ENCODE results near the gene NFKB2. TPM values are rescaled to one million over a fixed set of nuclear protein-coding genes. Genes with fewer than 3 reads are reported as not detected.

The NFKB2 gene
- total RNA-seq, 3 donors from 2014 or later, result 26.9 to 72.2 (median 29.0) TPM

DNA sequence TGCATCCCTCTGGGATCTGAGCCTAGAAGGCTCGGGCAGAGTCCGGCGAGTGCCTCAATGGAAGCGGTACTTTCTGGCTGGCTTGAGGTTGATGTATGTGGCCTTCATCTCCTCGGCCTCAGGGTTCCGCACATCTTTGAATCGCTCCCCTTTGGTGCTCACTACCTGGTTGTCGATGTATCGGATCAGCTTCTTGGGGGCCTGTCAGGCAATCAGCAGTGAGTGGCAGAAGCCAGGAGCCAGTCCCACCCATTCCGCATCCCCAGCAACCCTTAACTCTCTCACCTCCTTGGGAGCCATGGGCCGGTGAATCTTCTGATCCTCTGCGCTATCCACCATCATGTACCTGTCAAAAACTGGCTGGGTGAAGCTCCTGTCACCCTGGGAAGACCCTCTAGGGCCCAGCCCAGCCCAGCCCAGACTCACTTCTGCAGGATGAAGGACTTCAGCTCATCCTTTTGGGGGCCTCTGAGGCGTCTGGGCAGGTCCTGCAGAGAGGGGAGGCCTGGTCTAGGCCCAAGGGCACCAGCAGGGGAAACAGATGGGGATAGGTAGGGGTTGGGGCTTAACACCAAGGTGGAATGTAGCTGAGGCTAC, 28.0 kb downstream of the NFKB2 start:
- no peaks in the 10 kb centered on the region for H3K36me3 ChIP-seq (ENCODE audit: low read depth)
- TF ChIP-seq, protein P1, sequence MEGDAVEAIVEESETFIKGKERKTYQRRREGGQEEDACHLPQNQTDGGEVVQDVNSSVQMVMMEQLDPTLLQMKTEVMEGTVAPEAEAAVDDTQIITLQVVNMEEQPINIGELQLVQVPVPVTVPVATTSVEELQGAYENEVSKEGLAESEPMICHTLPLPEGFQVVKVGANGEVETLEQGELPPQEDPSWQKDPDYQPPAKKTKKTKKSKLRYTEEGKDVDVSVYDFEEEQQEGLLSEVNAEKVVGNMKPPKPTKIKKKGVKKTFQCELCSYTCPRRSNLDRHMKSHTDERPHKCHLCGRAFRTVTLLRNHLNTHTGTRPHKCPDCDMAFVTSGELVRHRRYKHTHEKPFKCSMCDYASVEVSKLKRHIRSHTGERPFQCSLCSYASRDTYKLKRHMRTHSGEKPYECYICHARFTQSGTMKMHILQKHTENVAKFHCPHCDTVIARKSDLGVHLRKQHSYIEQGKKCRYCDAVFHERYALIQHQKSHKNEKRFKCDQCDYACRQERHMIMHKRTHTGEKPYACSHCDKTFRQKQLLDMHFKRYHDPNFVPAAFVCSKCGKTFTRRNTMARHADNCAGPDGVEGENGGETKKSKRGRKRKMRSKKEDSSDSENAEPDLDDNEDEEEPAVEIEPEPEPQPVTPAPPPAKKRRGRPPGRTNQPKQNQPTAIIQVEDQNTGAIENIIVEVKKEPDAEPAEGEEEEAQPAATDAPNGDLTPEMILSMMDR (IDR thresholded peaks at IDR 0.05), result no peak
- H3K9me3 ChIP-seq, result no peaks in the 10 kb centered on the region
- intact Hi-C loops (cut with DNase I, micrococcal nuclease), result no loop called here
- no peak for DNase-seq
- H3K4me3 ChIP-seq, result no peak overlapping the region
- ATAC-seq, result no peak
- peaks cover 27% of the 10 kb centered on the region for H3K4me1 ChIP-seq (ENCODE audit: low read depth)

DNA sequence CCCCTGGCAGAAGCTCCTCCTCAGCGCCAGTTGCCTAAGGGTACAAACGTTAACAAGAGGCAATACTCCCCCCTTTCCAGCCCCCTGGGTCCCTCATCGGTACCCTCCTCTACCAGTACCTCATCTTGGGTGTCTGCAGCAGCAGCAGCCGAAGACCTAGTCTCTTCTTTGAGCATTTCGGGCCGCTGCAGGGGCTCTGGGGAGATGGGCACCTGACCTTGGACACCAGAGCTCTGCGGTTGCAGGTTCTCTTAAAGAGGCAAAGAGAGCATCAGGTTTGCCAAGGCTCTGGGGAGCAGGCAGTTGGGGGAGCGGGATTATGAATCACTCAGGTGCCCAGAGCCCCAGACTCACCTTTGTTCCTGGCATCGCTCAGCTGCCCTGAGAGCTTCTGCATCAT, 28.6 kb downstream of the NFKB2 start:
- Histone ChIP-seq H3K4me1 (ENCODE audit: low read depth) (peaks cover 23% of the 10 kb centered on the region), H3K9me3 (no peaks in the 10 kb centered on the region), H3K36me3 (ENCODE audit: low read depth) (no peaks in the 10 kb centered on the region), H3K4me3 (no peak overlapping the region)
- intact Hi-C loops (cut with DNase I, micrococcal nuclease), result no loop called here
- TF ChIP-seq, protein P1 (IDR thresholded peaks at IDR 0.05), result no peak
- DNase-seq (no peak), ATAC-seq (no peak)

DNA sequence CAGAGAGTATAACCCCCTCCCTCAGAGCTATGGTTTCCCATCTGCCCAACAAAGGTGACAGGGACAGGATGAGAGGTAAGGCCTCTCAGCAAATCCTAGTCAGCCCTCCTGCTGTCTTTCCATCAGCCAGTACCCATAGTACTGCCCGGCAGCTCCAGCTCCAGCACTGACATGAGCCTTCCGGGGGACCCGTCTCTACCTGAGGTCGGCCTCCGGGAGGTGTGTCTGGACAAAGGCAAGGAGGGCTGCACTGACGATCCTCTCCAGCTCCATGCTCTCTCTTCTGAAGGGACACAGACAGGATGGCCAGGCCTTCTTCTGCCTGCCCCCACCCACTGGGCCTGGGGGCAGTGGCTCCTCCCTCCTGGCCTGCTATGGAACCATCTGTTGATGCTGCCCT, 29.4 kb downstream of the NFKB2 start:
- TF ChIP-seq, protein P1 (IDR thresholded peaks at IDR 0.05), result no peak
- DNase-seq, result no peak
- Histone ChIP-seq H3K9me3 (no peaks in the 10 kb centered on the region), H3K36me3 (ENCODE audit: low read depth) (no peaks in the 10 kb centered on the region), H3K4me1 (ENCODE audit: low read depth) (peaks cover 17% of the 10 kb centered on the region), H3K4me3 (no peak overlapping the region)
- ATAC-seq, result no peak
- intact Hi-C loops (cut with DNase I, micrococcal nuclease), result no loop called here

DNA sequence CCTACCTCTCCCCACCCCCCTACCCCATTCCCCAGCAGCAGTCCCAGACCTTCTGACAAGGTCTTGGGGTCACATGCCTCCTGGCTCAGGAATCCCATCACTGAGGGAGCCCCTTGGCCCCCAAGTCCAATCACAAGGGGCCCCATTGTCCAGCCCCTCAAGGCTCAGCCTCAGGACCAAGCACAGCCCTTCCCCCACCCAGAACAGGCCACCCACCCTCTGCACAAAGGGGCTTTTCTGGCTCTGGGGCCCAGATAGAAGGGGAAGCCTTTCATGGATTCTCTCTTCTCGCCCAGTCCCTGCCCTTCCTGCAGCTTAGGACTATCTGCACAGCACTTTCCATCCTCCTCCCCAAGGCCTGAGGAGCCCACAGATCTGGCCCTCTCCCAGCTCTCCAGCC, 29.9 kb downstream of the NFKB2 start:
- intact Hi-C loops (cut with DNase I, micrococcal nuclease), result no loop called here
- no peak for ATAC-seq
- TF ChIP-seq, protein P1 (IDR thresholded peaks at IDR 0.05), result no peak
- Histone ChIP-seq H3K4me1 (ENCODE audit: low read depth) (peaks cover 13% of the 10 kb centered on the region), H3K36me3 (ENCODE audit: low read depth) (no peaks in the 10 kb centered on the region), H3K4me3 (no peak overlapping the region), H3K9me3 (no peaks in the 10 kb centered on the region)
- no peak for DNase-seq

DNA sequence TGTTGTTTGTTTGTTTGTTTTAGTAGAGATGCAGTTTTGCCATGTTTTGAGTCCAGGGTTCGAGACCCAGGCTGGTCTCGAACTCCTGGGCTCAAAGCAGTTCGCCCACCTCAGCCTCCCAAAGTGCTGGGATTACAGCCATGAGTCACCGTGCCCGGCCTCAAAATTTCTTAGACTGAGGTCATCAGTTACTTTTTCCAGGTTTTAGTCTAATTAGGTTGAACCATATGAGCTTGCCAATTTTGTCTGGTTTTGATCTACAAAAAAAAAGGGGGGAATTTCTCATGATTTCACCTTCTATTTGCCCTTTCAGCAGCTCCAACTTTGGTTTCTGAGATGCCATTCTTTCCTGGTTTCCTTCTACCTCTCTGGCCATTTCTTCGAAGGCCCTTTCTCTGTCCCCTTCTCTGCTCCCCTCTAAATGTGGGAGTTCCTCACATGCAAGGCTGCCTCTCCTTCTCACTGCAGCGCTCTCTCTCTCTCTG, 31.3 kb downstream of the NFKB2 start:
- no peak for ATAC-seq
- no peaks in the 10 kb centered on the region for H3K9me3 ChIP-seq
- no peaks in the 10 kb centered on the region for H3K36me3 ChIP-seq (ENCODE audit: low read depth)
- intact Hi-C loops (cut with DNase I, micrococcal nuclease), result no loop called here
- TF ChIP-seq, protein P1 (IDR thresholded peaks at IDR 0.05), result no peak
- peaks cover 20% of the 10 kb centered on the region for H3K4me1 ChIP-seq (ENCODE audit: low read depth)
- no peak for DNase-seq
- no peak overlapping the region for H3K4me3 ChIP-seq

DNA sequence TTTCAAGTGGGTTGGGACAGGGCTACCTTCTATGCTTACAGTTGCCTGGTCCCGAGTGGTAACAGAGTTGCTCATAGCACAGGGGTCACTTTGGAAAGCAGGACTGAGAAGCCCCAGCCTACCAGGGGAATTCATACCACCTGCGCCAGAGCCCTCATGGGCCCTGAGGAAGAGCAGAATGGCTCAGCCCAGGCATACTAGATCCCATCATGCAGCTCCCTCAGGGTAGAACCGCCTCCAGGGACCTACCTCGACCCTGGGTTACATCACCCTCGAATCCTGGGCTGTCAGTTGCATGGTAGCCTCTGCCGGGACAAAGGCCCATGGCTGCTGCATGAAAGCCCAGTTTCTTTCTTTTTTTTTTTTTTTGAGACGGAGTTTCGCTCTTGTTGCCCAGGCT, 34.0 kb downstream of the NFKB2 start:
- ATAC-seq (no peak), DNase-seq (no peak)
- intact Hi-C loops (cut with DNase I, micrococcal nuclease), result no loop called here
- peaks cover 15% of the 10 kb centered on the region for H3K4me1 ChIP-seq (ENCODE audit: low read depth)
- TF ChIP-seq, protein P1 (IDR thresholded peaks at IDR 0.05), result no peak
- H3K36me3 ChIP-seq (ENCODE audit: low read depth), result no peaks in the 10 kb centered on the region
- H3K4me3 ChIP-seq, result no peak overlapping the region
- no peaks in the 10 kb centered on the region for H3K9me3 ChIP-seq

All from mucosa of descending colon (tissue), 3 donors.